ENCODE data around the gene DYNLT2. TPM values are rescaled to one million over a fixed set of nuclear protein-coding genes. Genes with fewer than 3 reads are reported as not detected.
"Not testable (repeated sequence)": the region's sequence is repeated elsewhere in the genome, so short reads cannot be mapped to it uniquely, and the experiment has no call there.

DYNLT2 gene
- total RNA-seq, 2 donors from 2014 or later, result 1.5 to 2.6 TPM

GRCh38 chr6:169714595-169714994, 36.8 kb downstream of the DYNLT2 start:
- H3K36me3 Mint-ChIP-seq, result peaks cover 20% of the 10 kb centered on the region

GRCh38 chr6:169714178-169714577, 37.2 kb downstream of the DYNLT2 start:
- peaks cover 21% of the 10 kb centered on the region for H3K36me3 Mint-ChIP-seq
- ATAC-seq, result no peak

More at GRCh38 chr6:169714595-169714994, 36.8 kb downstream of the DYNLT2 start:
- peaks cover 0 to 6% of the 10 kb centered on the region in 2 donors for H3K4me1 Mint-ChIP-seq (ENCODE audit: low read depth in 2 of 2)
- H3K27me3 Mint-ChIP-seq, result no peaks in the 10 kb centered on the region
- no peak for ATAC-seq
- H3K27ac Mint-ChIP-seq, result no peak overlapping the region
- no peaks in the 10 kb centered on the region for H3K9me3 Mint-ChIP-seq
- DNase-seq (ENCODE audit: low spot score), result no peak
- H3K4me3 Mint-ChIP-seq, result no peak overlapping the region

GRCh38 chr6:169710009-169710408, 41.4 kb downstream of the DYNLT2 start:
- no peaks in the 10 kb centered on the region for H3K27me3 Mint-ChIP-seq
- peaks cover 3 to 14% of the 10 kb centered on the region in 2 donors for H3K4me1 Mint-ChIP-seq (ENCODE audit: low read depth in 2 of 2)
- no peak for DNase-seq (ENCODE audit: low spot score)
- H3K4me3 Mint-ChIP-seq, result no peak overlapping the region
- H3K36me3 Mint-ChIP-seq, result peaks cover 14% of the 10 kb centered on the region
- ATAC-seq, result no peak
- no peaks in the 10 kb centered on the region for H3K9me3 Mint-ChIP-seq
- peak overlapping the region in 1 of 2 donors; percentile 21 for H3K27ac Mint-ChIP-seq

More at GRCh38 chr6:169714178-169714577, 37.2 kb downstream of the DYNLT2 start:
- no peaks in the 10 kb centered on the region for H3K9me3 Mint-ChIP-seq
- no peak overlapping the region for H3K27ac Mint-ChIP-seq
- H3K4me3 Mint-ChIP-seq, result no peak overlapping the region
- H3K27me3 Mint-ChIP-seq, result no peaks in the 10 kb centered on the region
- peaks cover 0 to 1% of the 10 kb centered on the region in 2 donors for H3K4me1 Mint-ChIP-seq (ENCODE audit: low read depth in 2 of 2)
- DNase-seq (ENCODE audit: low spot score), result no peak

GRCh38 chr6:169709293-169709692, 42.1 kb downstream of the DYNLT2 start:
- Mint-ChIP-seq H3K36me3 (peaks cover 12% of the 10 kb centered on the region), H3K27ac (no peak overlapping the region), H3K4me1 (ENCODE audit: low read depth in 2 of 2) (peaks cover 6 to 14% of the 10 kb centered on the region in 2 donors), H3K9me3 (no peaks in the 10 kb centered on the region), H3K4me3 (no peak overlapping the region), H3K27me3 (no peaks in the 10 kb centered on the region)
- no peak for ATAC-seq
- DNase-seq (ENCODE audit: low spot score), result no peak

- ATAC-seq (no peak), DNase-seq (ENCODE audit: low spot score) (no peak)
- H3K36me3 Mint-ChIP-seq, result peaks cover 8% of the 10 kb centered on the region
- no peaks in the 10 kb centered on the region for H3K9me3 Mint-ChIP-seq
- no peaks in the 10 kb centered on the region for H3K27me3 Mint-ChIP-seq
- H3K4me3 Mint-ChIP-seq, result no peak overlapping the region
- peaks cover 11 to 27% of the 10 kb centered on the region in 2 donors for H3K4me1 Mint-ChIP-seq (ENCODE audit: low read depth in 2 of 2)
- H3K27ac Mint-ChIP-seq, result no peak overlapping the region
Observed at GRCh38 chr6:169707772-169708171, 43.6 kb downstream of the DYNLT2 start.

GRCh38 chr6:169702840-169703246, 48.5 kb downstream of the DYNLT2 start:
- no peak for DNase-seq (ENCODE audit: low spot score)
- H3K4me3 Mint-ChIP-seq, result peak overlapping the region; percentile 94
- ATAC-seq, result peak in 1 of 2 donors; percentile 17
- H3K4me1 Mint-ChIP-seq (ENCODE audit: low read depth in 2 of 2), result peaks cover 32 to 51% of the 10 kb centered on the region in 2 donors
- no peaks in the 10 kb centered on the region for H3K9me3 Mint-ChIP-seq
- H3K27ac Mint-ChIP-seq, result peak overlapping the region; percentile 89 to 92
- no peaks in the 10 kb centered on the region for H3K36me3 Mint-ChIP-seq
- no peaks in the 10 kb centered on the region for H3K27me3 Mint-ChIP-seq

- Mint-ChIP-seq H3K27ac (peak within 1 kb of the TSS; percentile 89 to 92), H3K27me3 (no peaks in the 10 kb centered on the region), H3K4me1 (ENCODE audit: low read depth in 2 of 2) (peaks cover 37 to 49% of the 10 kb centered on the region in 2 donors), H3K9me3 (no peaks in the 10 kb centered on the region), H3K4me3 (peak within 1 kb of the TSS; percentile 94), H3K36me3 (no peaks in the 10 kb centered on the region)
- DNase-seq (ENCODE audit: low spot score) (peak; percentile 99), ATAC-seq (peak; percentile 97)
Observed at GRCh38 chr6:169701954-169702839, 49.2 kb downstream of the DYNLT2 start, which contains the start of the genes C6orf120 and WDR27. TSS of gene C6orf120 (plus strand) at chr6:169702126. CDS start at chr6:169702460, 334 bp downstream. TSS of gene WDR27 (minus strand) at chr6:169702029. CDS start at chr6:169689005, 13,024 bp downstream.

GRCh38 chr6:169701311-169701953, 49.9 kb downstream of the DYNLT2 start:
- DNase-seq (ENCODE audit: low spot score) (no peak), ATAC-seq (no peak)
- Mint-ChIP-seq H3K36me3 (no peaks in the 10 kb centered on the region), H3K27me3 (no peaks in the 10 kb centered on the region), H3K4me1 (ENCODE audit: low read depth in 2 of 2) (peaks cover 36 to 46% of the 10 kb centered on the region in 2 donors), H3K4me3 (peak overlapping the region; percentile 90), H3K27ac (peak overlapping the region; percentile 87 to 89), H3K9me3 (no peaks in the 10 kb centered on the region)

GRCh38 chr6:169700296-169700695, 51.1 kb downstream of the DYNLT2 start:
- H3K36me3 Mint-ChIP-seq, result peaks cover 6% of the 10 kb centered on the region
- ATAC-seq, result no peak
- H3K27me3 Mint-ChIP-seq, result no peaks in the 10 kb centered on the region
- H3K9me3 Mint-ChIP-seq, result peaks cover 4% of the 10 kb centered on the region
- DNase-seq (ENCODE audit: low spot score), result no peak
- H3K4me3 Mint-ChIP-seq, result peak overlapping the region; percentile 90
- no peak overlapping the region for H3K27ac Mint-ChIP-seq
- peaks cover 35 to 47% of the 10 kb centered on the region in 2 donors for H3K4me1 Mint-ChIP-seq (ENCODE audit: low read depth in 2 of 2)

GRCh38 chr6:169697115-169697514, 54.3 kb downstream of the DYNLT2 start:
- H3K9me3 Mint-ChIP-seq; H3K4me3 Mint-ChIP-seq; ATAC-seq; DNase-seq (ENCODE audit: low spot score); H3K27me3 Mint-ChIP-seq: not testable (repeated sequence)
- Mint-ChIP-seq H3K27ac (peak overlapping the region in 1 of 2 donors; percentile 83), H3K4me1 (ENCODE audit: low read depth in 2 of 2) (peaks cover 25 to 32% of the 10 kb centered on the region in 2 donors), H3K36me3 (peaks cover 14% of the 10 kb centered on the region)

GRCh38 chr6:169695131-169695530, 56.2 kb downstream of the DYNLT2 start:
- no peak for ATAC-seq
- Mint-ChIP-seq H3K27me3 (no peaks in the 10 kb centered on the region), H3K36me3 (peaks cover 14% of the 10 kb centered on the region), H3K4me3 (no peak overlapping the region), H3K4me1 (ENCODE audit: low read depth in 2 of 2) (peaks cover 26 to 27% of the 10 kb centered on the region in 2 donors), H3K9me3 (peaks cover 7% of the 10 kb centered on the region), H3K27ac (no peak overlapping the region)
- DNase-seq (ENCODE audit: low spot score), result no peak

- H3K4me1 Mint-ChIP-seq (ENCODE audit: low read depth in 2 of 2), result peaks cover 8 to 13% of the 10 kb centered on the region in 2 donors
- no peak overlapping the region for H3K4me3 Mint-ChIP-seq
- ATAC-seq (no peak), DNase-seq (ENCODE audit: low spot score) (no peak)
- no peak overlapping the region for H3K27ac Mint-ChIP-seq
- peaks cover 22% of the 10 kb centered on the region for H3K36me3 Mint-ChIP-seq
- no peaks in the 10 kb centered on the region for H3K27me3 Mint-ChIP-seq
- peaks cover 7% of the 10 kb centered on the region for H3K9me3 Mint-ChIP-seq
Observed at GRCh38 chr6:169692516-169692915, 58.9 kb downstream of the DYNLT2 start.

GRCh38 chr6:169691260-169691659, 60.1 kb downstream of the DYNLT2 start:
- no peak overlapping the region for H3K4me3 Mint-ChIP-seq
- no peak for DNase-seq (ENCODE audit: low spot score)

More at GRCh38 chr6:169691260-169691659, 60.1 kb downstream of the DYNLT2 start:
- peaks cover 29% of the 10 kb centered on the region for H3K36me3 Mint-ChIP-seq
- H3K9me3 Mint-ChIP-seq, result peaks cover 9% of the 10 kb centered on the region
- no peak overlapping the region for H3K27ac Mint-ChIP-seq
- H3K27me3 Mint-ChIP-seq, result no peaks in the 10 kb centered on the region
- peaks cover 6 to 12% of the 10 kb centered on the region in 2 donors for H3K4me1 Mint-ChIP-seq (ENCODE audit: low read depth in 2 of 2)
- no peak for ATAC-seq

Data from natural killer cell treated with Interleukin-12 subunit alpha and Interleukin-12 subunit beta and Interleukin-15 and Interleukin-18, amount 100 ng/mL, for 72 hours (primary cell).